ENCODE results near the gene SPOPL. TPM values are rescaled to one million over a fixed set of nuclear protein-coding genes. Genes with fewer than 3 reads are reported as not detected.

Gene SPOPL
- total RNA-seq, 1 donor from 2014 or later: 9.1 TPM

- TF ChIP-seq CTCF (conservative IDR thresholded peaks at IDR 0.05; ENCODE audit: low read depth, low read length): no peak
- no peak for DNase-seq (ENCODE audit: low read depth)
- no peak overlapping the region for H3K4me3 ChIP-seq (ENCODE audit: low read depth, low read length)
These were observed 8.7 kb downstream of the SPOPL start for GRCh38 chr2:138510319-138510718.

GRCh38 chr2:138512672-138513071 lies 11.1 kb downstream of the SPOPL start:
- no peak for TF ChIP-seq CTCF (conservative IDR thresholded peaks at IDR 0.05; ENCODE audit: low read depth, low read length)
- no peak overlapping the region for H3K4me3 ChIP-seq (ENCODE audit: low read depth, low read length)
- DNase-seq (ENCODE audit: low read depth): no peak

- no peak for TF ChIP-seq CTCF (conservative IDR thresholded peaks at IDR 0.05; ENCODE audit: low read depth, low read length)
These were observed 12.6 kb downstream of the SPOPL start for GRCh38 chr2:138514173-138514572.

GRCh38 chr2:138515092-138515491 lies 13.5 kb downstream of the SPOPL start:
- H3K4me3 ChIP-seq (ENCODE audit: low read depth, low read length): no peak overlapping the region
- TF ChIP-seq CTCF (conservative IDR thresholded peaks at IDR 0.05; ENCODE audit: low read depth, low read length): no peak
- DNase-seq (ENCODE audit: low read depth): no peak

More at GRCh38 chr2:138514173-138514572, 12.6 kb downstream of the SPOPL start:
- no peak for DNase-seq (ENCODE audit: low read depth)
- H3K4me3 ChIP-seq (ENCODE audit: low read depth, low read length): no peak overlapping the region

GRCh38 chr2:138516030-138516704 lies 14.6 kb downstream of the SPOPL start:
- no peak for TF ChIP-seq CTCF (conservative IDR thresholded peaks at IDR 0.05; ENCODE audit: low read depth, low read length)
- DNase-seq (ENCODE audit: low read depth): peak; percentile 86
- no peak overlapping the region for H3K4me3 ChIP-seq (ENCODE audit: low read depth, low read length)

GRCh38 chr2:138518860-138519259 lies 17.3 kb downstream of the SPOPL start:
- H3K4me3 ChIP-seq (ENCODE audit: low read depth, low read length): no peak overlapping the region
- no peak for TF ChIP-seq CTCF (conservative IDR thresholded peaks at IDR 0.05; ENCODE audit: low read depth, low read length)
- DNase-seq (ENCODE audit: low read depth): no peak

GRCh38 chr2:138521821-138522220 lies 20.3 kb downstream of the SPOPL start:
- no peak for TF ChIP-seq CTCF (conservative IDR thresholded peaks at IDR 0.05; ENCODE audit: low read depth, low read length)
- H3K4me3 ChIP-seq (ENCODE audit: low read depth, low read length): no peak overlapping the region
- no peak for DNase-seq (ENCODE audit: low read depth)
